Activated naive CD4-positive, alpha-beta T cell treated with anti-CD3 and anti-CD28 coated beads for 36 hours (primary cell): ENCODE measurements around the gene ZIC4. TPM values are rescaled to one million over a fixed set of nuclear protein-coding genes. Genes with fewer than 3 reads are reported as not detected.

Experiments
- CTCF ChIA-PET: fragments of 350-600 bp; sonication (Branson Sonifier 250); formaldehyde crosslinking; loops from one replicate; lab custom pipeline; 2021; ENCODE audit warnings: antibody characterized with exemption; lab: Charles Lee
- DNase-seq: peaks from one replicate; pipeline ENCODE4 v3.0.0-alpha.2; 2020
- H3K27ac Mint-ChIP-seq: one replicate; pipeline ENCODE4 v1.8.0; 2021; ENCODE audit warnings: mild to moderate bottlenecking, mixed read lengths
- H3K27me3 Mint-ChIP-seq: one replicate; pipeline ENCODE4 v1.8.0; 2021; ENCODE audit warnings: low read depth, mixed read lengths
- H3K36me3 Mint-ChIP-seq: one replicate; pipeline ENCODE4 v1.8.0; 2021; ENCODE audit warnings: low read depth, mixed read lengths
- H3K4me1 Mint-ChIP-seq: one replicate; pipeline ENCODE4 v1.8.0; 2021; ENCODE audit warnings: low read depth, mixed read lengths
- H3K4me3 Mint-ChIP-seq: one replicate; pipeline ENCODE4 v1.8.0; 2021; ENCODE audit warnings: mild to moderate bottlenecking, moderate library complexity, mixed read lengths
- H3K9me3 Mint-ChIP-seq: one replicate; pipeline ENCODE4 v1.8.0; 2021; ENCODE audit warnings: mixed read lengths
- intact Hi-C: fragments of 100-400 bp; cut with micrococcal nuclease; formaldehyde crosslinking; loops from one replicate; pipeline ENCODE4 v1.15.1; 2023
- total RNA-seq, 2 experiments: library from RNA; stranded (reverse); gene quantifications; one replicate each; pipeline ENCODE4 v1.2.3, GENCODE V29; 2021

Gene ZIC4
- total RNA-seq, 2 experiments from 2014 or later, result not detected

GRCh38 chr3:147414390-147415138, 8.2 kb upstream of the ZIC4 start:
- intact Hi-C loops, result loop anchor here (5.0 kb wide), 2 partner anchors 37 to 57 kb away; no protein-coding TSS in a partner anchor
- CTCF ChIA-PET, result no interaction called here
- H3K4me1 Mint-ChIP-seq, result peaks cover 28% of the 10 kb centered on the region
- peaks cover 10% of the 10 kb centered on the region for H3K36me3 Mint-ChIP-seq
- peaks cover 74% of the 10 kb centered on the region for H3K27me3 Mint-ChIP-seq
- peaks cover 6% of the 10 kb centered on the region for H3K9me3 Mint-ChIP-seq
- DNase-seq, result no peak
- no peak overlapping the region for H3K4me3 Mint-ChIP-seq
- H3K27ac Mint-ChIP-seq, result no peak overlapping the region

- CTCF ChIA-PET, result no interaction called here
- peaks cover 6% of the 10 kb centered on the region for H3K9me3 Mint-ChIP-seq
- H3K4me3 Mint-ChIP-seq, result peak overlapping the region; percentile 60
- peaks cover 9% of the 10 kb centered on the region for H3K36me3 Mint-ChIP-seq
- peaks cover 33% of the 10 kb centered on the region for H3K4me1 Mint-ChIP-seq
- DNase-seq, result no peak
- peak overlapping the region; percentile 43 for H3K27ac Mint-ChIP-seq
- intact Hi-C loops, result loop anchor here (5.0 kb wide), 2 partner anchors 37 to 57 kb away; no protein-coding TSS in a partner anchor
- peaks cover 78% of the 10 kb centered on the region for H3K27me3 Mint-ChIP-seq
Measured at GRCh38 chr3:147413686-147414389, 7.5 kb upstream of the ZIC4 start.

GRCh38 chr3:147412917-147413685, 6.8 kb upstream of the ZIC4 start:
- CTCF ChIA-PET, result no interaction called here
- Mint-ChIP-seq H3K4me3 (peak overlapping the region; percentile 60), H3K36me3 (peaks cover 12% of the 10 kb centered on the region), H3K27me3 (peaks cover 78% of the 10 kb centered on the region), H3K4me1 (peaks cover 40% of the 10 kb centered on the region), H3K27ac (peak overlapping the region; percentile 43), H3K9me3 (peaks cover 10% of the 10 kb centered on the region)
- DNase-seq, result no peak
- intact Hi-C loops, result loop anchor here (1.0 to 5.0 kb wide), 3 partner anchors 23 to 56 kb away; no protein-coding TSS in a partner anchor

GRCh38 chr3:147412261-147412916, 6.0 kb upstream of the ZIC4 start:
- intact Hi-C loops, result loop anchor here (1.0 to 5.0 kb wide), 3 partner anchors 22 to 55 kb away; no protein-coding TSS in a partner anchor
- Mint-ChIP-seq H3K9me3 (peaks cover 13% of the 10 kb centered on the region), H3K4me1 (peaks cover 44% of the 10 kb centered on the region), H3K4me3 (no peak overlapping the region), H3K27ac (no peak overlapping the region), H3K36me3 (peaks cover 17% of the 10 kb centered on the region), H3K27me3 (peaks cover 78% of the 10 kb centered on the region)
- DNase-seq, result no peak
- CTCF ChIA-PET, result no interaction called here

GRCh38 chr3:147411815-147412241, 5.5 kb upstream of the ZIC4 start:
- Mint-ChIP-seq H3K36me3 (peaks cover 17% of the 10 kb centered on the region), H3K4me1 (peaks cover 44% of the 10 kb centered on the region), H3K27ac (no peak overlapping the region), H3K27me3 (peaks cover 76% of the 10 kb centered on the region), H3K9me3 (peaks cover 13% of the 10 kb centered on the region), H3K4me3 (no peak overlapping the region)
- intact Hi-C loops, result loop anchor here (1.0 to 5.0 kb wide), 3 partner anchors 22 to 55 kb away; no protein-coding TSS in a partner anchor
- CTCF ChIA-PET, result no interaction called here
- no peak for DNase-seq

GRCh38 chr3:147411238-147411814, 5.0 kb upstream of the ZIC4 start:
- Mint-ChIP-seq H3K4me3 (peak overlapping the region; percentile 61), H3K36me3 (peaks cover 21% of the 10 kb centered on the region), H3K27me3 (peaks cover 78% of the 10 kb centered on the region), H3K4me1 (peaks cover 49% of the 10 kb centered on the region), H3K9me3 (peaks cover 13% of the 10 kb centered on the region), H3K27ac (no peak overlapping the region)
- CTCF ChIA-PET, result no interaction called here
- intact Hi-C loops, result loop anchor here (5.0 kb wide), 2 partner anchors 34 to 54 kb away; no protein-coding TSS in a partner anchor
- no peak for DNase-seq

GRCh38 chr3:147410526-147411237, 4.3 kb upstream of the ZIC4 start:
- CTCF ChIA-PET, result interaction anchor here (0.5 kb wide), 1 partner anchor 1869 kb away, joined by 4 read pairs; no protein-coding TSS in a partner anchor
- DNase-seq, result no peak
- intact Hi-C loops, result loop anchor here (5.0 kb wide), 2 partner anchors 33 to 53 kb away; no protein-coding TSS in a partner anchor
- peaks cover 13% of the 10 kb centered on the region for H3K9me3 Mint-ChIP-seq
- peaks cover 78% of the 10 kb centered on the region for H3K27me3 Mint-ChIP-seq
- peak overlapping the region; percentile 61 for H3K4me3 Mint-ChIP-seq
- H3K36me3 Mint-ChIP-seq, result peaks cover 21% of the 10 kb centered on the region
- no peak overlapping the region for H3K27ac Mint-ChIP-seq
- H3K4me1 Mint-ChIP-seq, result peaks cover 50% of the 10 kb centered on the region

- peaks cover 13% of the 10 kb centered on the region for H3K9me3 Mint-ChIP-seq
- H3K27me3 Mint-ChIP-seq, result peaks cover 80% of the 10 kb centered on the region
- peaks cover 50% of the 10 kb centered on the region for H3K4me1 Mint-ChIP-seq
- H3K36me3 Mint-ChIP-seq, result peaks cover 21% of the 10 kb centered on the region
- DNase-seq, result no peak
- H3K27ac Mint-ChIP-seq, result no peak overlapping the region
- intact Hi-C loops, result loop anchor here (5.0 kb wide), 2 partner anchors 33 to 53 kb away; no protein-coding TSS in a partner anchor
- H3K4me3 Mint-ChIP-seq, result no peak overlapping the region
- CTCF ChIA-PET, result interaction anchor here (0.5 kb wide), 1 partner anchor 1869 kb away, joined by 4 read pairs; no protein-coding TSS in a partner anchor
Measured at GRCh38 chr3:147410116-147410525, 3.8 kb upstream of the ZIC4 start.

- Mint-ChIP-seq H3K36me3 (peaks cover 21% of the 10 kb centered on the region), H3K4me1 (peaks cover 50% of the 10 kb centered on the region), H3K27me3 (peaks cover 78% of the 10 kb centered on the region), H3K9me3 (peaks cover 13% of the 10 kb centered on the region), H3K4me3 (peak within 1 kb of the TSS; percentile 45), H3K27ac (peak within 1 kb of the TSS; percentile 30)
- intact Hi-C loops, result loop anchor here (5.0 kb wide), 2 partner anchors 32 to 52 kb away; no protein-coding TSS in a partner anchor
- CTCF ChIA-PET, result no interaction called here
- DNase-seq, result no peak
Measured at GRCh38 chr3:147409143-147410115, 3.1 kb upstream of the ZIC4 start, which contains the start of gene ZIC1. ZIC1 (plus strand) TSS chr3:147409365; CDS start chr3:147410113, 748 bp downstream.
